EH (cell line): Measurements from ENCODE around the gene PAIP1.
"Not testable (repeated sequence)": the region's sequence is repeated elsewhere in the genome, so short reads cannot be mapped to it uniquely, and the experiment has no call there.

Experiments
- DNase-seq: peaks from one replicate; pipeline ENCODE4 v3.0.0-alpha.2; 2015; ENCODE audit warnings: low read depth

PAIP1 gene

DNA sequence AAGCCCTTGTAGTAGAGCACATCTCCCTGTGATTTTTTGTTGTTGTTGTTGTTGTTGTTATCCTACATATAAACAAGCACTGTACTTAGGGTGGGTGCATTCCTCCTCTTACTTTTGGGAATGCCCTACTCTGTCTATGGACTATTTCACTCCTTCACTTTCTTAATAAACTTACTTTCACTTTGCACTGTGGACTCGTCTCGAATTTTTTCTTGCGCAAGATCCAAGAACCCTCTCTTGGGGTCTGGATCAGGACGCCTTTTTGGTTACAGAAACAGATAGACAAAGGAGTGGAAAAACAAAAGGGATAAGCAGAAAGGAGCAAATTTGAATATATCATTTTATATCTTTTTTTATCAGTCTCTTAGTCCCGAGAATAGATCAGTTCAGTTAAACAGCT lies 14.4 kb upstream of the PAIP1 start:
- no peak for DNase-seq

DNA sequence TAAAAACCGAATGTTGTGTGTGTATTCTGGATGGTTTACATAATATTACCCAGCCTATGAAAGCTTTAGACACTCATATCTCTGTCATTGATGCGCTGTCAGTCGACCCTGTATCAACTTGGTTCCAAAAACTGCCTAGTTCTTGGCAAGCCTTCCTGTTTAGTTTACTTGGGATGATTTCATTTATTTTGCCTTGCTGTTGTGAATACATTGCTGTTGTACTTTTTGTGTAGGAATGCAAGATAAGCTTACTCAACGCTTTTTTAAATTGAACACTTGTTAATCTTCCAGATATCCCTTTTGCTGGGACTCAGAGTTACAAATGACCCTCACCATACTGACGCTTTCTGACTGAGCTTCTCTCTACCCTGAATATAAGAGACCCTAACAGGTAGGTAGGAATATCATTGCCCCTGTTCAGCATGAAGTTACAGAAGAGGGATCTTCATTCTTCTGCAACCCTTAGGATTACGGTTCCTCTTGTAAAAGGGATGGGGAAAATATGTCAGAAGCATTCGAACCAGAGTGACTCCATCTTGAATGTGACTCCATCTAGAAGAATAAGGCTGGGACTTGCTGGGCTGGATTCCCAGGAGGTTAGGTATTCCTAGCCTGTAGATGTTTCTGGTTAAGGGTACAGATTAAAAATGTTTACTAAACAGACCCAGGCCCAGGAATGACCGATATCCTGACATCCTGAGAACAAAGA lies 13.7 kb upstream of the PAIP1 start:
- no peak for DNase-seq

DNA sequence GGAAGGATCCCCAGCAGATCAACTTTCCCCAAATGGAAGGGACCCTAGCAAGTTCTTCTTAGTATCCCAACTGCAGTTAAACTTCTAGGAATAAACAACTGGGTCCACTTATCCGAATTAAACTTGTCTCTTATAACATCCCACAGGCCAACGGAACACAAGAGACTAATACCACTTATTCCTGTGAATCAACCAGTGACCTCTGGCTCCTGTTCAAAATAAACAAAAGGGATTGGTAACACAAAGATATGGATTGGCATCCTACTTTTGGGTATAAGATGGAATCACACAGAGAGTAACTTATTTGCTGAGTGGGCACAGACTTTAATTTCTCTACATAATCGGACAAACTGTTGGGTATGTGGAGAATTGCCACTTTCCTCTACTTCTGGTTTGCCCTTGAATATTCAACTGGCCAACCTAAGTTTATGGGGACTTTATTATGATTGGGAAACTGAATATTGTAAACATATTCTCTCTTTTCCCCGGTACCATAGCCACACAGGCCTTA lies 12.4 kb upstream of the PAIP1 start:
- DNase-seq, result no peak

DNA sequence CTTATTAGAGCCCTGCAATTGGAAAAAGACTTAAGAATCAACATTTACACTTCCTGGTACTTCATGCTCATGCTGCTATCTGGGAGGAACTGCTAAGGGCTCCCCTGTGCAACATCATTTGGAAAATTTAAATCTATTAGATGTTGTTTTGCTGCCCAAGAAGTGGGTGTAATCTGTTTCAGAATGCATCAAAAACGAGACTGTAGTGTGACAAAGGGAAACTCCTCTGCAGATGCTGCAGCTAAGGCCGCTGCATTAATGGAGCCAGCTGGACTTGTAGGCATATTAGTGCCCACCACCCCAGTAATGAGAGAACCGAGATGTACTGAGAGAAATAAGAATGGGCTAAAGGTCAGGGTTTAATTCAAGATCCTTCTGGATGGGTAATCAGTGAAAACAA lies 11.1 kb upstream of the PAIP1 start:
- no peak for DNase-seq

DNA sequence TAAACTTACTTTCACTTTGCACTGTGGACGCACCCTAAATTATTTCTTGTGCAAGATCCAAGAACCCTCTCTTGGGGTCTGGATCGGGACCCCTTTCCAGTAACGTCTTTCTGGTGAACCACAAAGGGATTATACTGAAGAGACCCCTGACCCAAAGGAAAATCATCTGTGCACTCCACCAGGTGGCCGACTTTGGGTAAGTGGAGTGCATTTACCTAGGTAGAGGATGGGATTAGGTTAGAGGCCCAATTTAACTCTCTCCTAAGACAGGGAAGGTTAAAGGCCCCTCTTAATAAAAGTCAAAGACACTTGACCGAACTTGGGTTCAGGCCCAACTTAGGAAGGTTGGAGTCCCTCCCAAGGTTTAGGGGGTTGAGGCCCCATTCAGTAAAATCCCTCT lies 8.2 kb upstream of the PAIP1 start:
- no peak for DNase-seq

DNA sequence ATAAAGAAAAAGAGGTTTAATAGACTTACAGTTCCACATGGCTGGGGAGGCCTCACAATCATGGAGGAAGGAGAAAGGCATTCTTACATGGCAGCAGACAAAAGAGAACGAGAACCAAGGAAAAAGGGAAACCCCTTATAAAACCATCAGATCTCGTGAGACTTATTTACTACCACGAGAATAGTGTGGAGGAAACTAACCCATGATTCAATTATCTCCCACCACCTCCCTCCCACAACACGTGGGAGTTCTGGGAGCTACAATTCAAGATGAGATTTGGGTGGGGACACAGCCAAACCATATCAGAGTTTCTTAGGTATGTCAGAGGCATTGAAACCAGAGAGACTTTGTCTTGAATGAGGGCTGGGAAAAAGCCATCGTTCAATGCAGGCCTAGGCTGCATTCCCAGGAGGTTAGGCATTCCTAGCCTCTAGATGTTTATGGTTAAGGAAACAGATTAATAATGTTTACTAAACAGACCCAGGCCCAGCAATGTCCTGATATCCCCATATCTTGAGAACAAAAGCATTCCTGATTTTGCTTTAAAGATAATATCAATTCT lies 7.5 kb upstream of the PAIP1 start:
- no peak for DNase-seq

DNA sequence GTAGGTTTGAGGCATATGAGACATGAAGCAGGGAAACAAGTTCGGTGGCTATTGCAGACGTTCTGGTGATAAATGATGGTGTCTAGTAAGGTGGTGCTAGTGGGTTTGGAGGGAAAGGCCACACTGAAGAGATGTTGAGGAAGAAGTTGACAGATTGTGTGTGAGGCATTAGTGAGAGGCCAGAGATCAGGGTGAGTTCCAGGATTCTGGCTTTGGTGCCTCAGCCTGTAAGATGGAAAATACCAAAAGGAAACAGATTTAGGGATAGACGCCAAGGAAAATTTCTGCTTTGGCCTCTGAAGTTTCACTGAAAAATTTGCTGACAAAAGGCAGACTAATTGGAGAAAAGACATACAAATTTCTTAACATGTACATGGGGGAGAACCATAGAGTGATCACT lies 6.4 kb upstream of the PAIP1 start:
- no peak for DNase-seq

DNA sequence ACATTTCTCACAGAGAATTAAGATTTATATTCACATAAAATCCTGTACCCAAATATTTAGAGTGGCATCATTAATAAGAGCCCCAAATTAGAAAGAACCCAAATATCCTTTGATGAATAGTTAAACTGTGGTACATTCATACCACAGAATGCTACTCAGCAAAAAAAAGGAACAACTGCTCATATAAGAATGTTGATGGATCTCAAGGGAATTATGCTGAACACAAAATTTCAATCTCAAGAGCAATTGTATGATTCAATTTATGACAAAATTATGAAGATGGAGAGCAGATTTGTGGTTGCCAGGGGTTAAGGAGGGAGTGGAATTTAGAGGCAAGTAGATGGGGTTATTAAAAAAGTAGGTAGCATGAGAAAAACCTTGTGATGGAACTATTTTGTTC lies 4.5 kb upstream of the PAIP1 start:
- no peak for DNase-seq

DNA sequence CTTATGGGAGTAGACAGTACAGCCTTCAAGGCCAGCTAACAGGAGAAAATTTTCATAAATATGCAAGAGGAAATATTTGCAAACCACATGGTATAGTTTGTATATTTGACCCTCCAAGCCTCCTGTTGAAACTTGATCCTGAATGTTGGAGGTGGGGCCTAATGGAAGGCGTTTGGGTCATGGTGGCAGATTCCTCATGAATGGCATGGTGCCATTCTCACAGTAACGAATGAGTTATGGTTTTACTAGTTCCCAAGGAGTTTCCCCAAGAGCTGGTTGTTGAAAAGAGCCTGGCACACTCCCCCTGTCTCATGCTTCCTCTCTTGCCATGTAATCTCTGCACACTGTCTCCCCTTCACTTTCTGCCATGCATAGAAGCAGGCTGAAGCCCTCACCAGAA lies 3.3 kb upstream of the PAIP1 start:
- DNase-seq, result peak; percentile 93

DNA sequence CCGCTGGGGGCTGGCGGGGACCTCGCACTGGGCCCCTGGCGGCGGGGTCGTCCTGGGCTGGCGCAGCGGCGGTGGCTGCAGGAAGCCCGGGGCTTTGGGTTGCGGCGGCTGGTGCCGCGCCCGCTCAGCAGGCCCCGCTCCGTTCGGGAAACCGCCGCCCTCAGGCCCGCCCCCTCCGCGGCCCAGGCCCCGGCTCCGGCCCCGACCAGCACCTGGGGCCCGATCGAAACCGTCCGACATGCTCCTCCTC lies 345 bp downstream of the PAIP1 start:
- not testable (repeated sequence) for DNase-seq

DNA sequence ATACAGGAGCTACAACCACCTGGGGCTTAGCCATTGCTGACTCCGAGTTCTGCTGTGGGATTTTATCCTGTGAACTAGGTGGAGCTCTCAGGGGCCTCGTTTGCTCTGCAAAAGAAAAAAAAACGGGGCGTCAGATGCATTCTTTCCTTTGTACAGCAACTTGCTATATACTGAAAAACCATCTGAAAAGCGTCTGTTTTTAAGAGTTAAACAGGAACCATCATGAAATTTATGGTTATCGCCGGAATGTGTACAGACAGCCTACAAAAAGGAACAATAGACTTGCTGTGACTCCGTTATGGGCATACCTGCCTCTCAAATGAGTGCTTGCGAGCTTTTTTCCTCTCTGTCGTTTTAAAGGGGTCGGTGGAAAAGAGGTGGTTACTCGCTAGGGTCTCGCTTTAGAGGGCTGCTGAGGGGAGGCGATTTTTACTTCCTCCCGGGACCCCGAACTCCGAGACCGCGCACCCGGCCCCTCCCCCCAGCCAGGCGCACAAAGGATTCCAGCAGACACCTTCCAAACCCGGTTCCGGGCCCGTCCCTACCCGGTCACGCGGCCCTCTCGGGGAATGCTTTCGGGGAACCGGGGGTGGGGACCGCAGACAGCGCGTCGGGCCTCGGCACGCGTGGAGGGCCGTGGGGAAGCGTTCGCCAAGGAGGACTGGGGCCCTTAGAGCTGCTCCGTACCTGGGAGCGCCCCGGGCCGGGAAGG lies 826 bp downstream of the PAIP1 start:
- DNase-seq, result peak; percentile 46

DNA sequence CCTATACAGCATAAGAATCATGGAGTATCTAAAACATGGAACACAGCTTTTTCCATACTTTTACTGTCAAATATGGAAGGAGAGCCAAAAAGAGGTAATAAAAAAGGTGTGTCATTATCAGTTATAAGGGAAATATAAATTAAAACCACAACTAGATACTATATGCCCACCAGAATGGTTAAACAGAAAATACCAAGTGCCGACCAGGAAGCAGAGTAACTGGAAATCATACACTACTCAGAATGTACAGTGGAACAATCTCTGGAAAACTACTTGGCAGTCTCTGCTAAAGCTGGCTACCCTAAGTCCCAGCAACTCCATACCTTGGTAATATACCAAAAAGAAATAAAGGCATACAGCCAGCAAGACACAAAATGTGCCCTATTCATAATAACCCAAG lies 2.4 kb downstream of the PAIP1 start:
- no peak for DNase-seq

DNA sequence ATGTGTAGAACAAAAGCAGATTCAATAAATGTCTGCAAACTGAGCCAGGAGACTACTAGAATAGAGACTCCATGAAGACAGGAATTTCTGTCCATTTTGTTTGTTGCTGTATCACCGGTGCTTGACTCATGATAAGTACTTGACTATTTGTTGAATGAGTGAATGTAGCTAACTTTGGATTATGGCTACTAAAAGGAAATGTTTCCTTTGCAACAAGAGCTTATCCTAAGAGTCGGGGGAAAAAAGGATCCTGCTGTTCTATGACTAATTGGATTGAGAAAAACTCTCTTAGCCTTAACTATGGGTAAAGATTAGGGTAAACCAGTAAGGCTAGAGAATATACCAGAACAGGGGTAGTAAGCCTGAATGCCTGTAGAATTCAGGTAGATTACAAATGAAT lies 3.5 kb downstream of the PAIP1 start:
- DNase-seq, result peak; percentile 22

DNA sequence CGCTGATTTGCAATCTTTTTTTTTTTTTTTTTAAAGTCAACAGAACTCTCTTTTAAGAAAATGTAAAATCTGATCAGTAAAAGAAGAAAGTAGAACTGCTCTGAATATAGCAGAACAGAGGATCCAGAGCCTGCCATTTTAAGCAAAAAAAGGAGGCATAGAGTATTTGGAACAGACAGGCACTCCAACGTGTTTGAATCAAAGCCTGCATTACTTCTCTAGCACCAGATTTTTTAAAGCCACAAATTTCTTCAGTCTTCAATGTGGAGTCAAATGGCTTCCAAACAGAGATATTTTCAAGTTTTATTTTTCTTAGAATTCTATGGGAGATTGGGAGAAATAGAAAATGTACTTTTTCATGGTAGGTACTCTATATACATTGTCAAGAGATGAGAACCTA lies 5.1 kb downstream of the PAIP1 start:
- DNase-seq, result no peak

DNA sequence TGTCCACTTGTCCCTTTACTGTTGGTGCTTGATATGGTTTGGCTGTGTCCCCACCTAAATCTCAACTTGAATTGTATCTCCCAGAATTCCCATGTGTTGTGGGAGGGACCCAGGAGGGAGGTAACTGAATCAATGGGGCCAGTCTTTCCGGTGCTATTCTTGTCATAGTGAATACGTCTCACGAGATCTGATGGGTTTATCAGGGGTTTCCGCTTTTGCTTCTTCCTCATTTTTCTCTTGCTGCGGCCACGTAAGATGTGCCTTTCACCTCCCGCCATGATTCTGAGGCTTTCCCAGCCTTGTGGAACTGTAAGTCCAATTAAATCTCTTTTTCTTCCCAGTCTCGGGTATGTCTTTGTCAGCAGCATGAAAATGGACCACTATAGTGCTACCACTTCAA lies 7.6 kb downstream of the PAIP1 start:
- DNase-seq, result not testable (repeated sequence)

DNA sequence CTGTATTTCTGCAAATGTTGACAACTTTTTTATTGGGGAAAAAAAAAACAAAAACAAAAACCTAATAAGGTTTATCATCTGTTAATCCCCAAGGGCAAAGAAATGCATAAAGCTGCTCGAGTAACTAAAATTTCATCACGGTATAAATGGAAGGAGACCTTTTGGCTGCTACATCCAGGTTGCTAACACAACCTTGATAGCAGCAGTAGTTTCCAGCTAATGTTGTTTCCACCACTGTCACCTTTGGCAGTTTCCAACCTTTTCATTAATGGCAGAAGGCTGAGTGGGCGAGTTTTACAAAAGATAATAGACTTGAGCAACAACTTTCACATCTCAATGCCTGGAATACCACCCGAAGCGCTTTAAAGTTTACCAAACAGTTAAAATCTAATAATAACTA lies 8.5 kb downstream of the PAIP1 start:
- no peak for DNase-seq

DNA sequence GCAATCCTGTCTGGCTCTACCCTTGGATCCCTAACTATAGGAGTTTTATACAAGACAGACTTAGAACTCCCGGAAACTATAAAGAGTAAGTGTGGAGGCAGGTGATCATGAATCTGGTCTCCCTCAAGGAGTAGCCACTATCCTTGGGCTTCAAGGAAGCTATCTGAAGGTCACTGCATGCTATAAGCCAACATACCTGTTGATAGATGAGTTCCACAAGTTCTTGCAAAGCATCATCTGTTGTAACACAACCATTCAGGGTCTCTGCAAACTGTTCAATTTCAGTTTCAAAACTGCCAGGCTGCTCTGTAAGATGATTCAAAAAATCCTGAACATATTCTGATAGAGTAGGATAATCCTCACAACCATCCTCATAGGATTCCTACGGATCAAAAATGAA lies 9.3 kb downstream of the PAIP1 start:
- DNase-seq, result no peak

DNA sequence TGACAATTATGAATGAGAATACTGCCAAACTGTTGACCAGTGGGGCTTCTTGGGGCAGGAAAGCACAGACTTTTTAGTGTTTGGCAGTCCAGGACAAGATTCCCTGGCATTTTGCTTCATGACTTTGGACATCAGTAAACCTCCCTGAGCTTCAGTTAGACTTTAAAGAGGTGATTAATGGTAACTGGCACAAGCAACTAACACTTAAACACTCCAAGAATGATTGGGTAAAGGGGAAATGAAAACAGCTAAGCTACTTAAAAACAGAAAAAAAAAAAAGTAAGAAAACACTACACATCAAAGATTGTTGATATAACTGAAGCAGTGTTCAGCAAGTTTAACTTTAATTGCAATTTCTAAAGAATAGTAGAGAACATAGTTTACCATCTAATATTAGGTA lies 13.4 kb downstream of the PAIP1 start:
- peak; percentile 39 for DNase-seq

DNA sequence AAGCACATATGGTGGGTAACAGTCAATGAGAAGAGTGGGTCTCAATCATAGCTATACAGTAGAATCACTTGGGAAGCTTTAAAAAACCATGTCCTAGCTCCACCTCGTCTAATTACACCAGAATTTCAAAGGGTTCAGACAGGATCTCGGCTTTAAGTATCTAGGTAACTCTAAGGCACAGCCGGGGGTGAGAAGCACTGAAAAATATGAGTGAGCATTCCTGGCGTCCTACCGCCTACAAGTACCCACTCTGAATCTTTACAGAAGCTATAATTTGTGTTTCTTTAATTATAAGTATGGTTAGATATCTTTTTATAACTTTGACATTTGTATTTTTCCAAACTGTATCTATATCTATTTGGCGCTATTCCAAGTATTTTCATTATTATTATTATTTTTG lies 16.1 kb downstream of the PAIP1 start:
- no peak for DNase-seq

DNA sequence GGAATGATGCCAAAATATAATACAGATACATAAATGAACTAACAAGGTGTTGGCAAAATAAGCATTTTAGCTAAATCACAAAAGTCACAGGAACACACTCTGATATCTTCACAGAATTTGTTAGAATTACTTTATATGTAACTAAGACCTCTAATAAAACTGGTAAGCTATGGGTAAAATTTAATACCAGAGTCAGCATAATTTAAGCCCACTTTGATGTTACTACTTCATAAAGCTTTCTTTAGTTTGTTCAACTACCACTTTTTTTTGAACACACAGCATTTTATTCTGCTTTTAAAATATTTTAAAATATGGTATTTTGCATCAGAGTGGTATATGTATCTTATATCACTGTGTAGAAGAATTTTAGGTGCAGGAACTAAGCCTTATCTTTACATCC lies 19.9 kb downstream of the PAIP1 start:
- DNase-seq, result no peak

DNA sequence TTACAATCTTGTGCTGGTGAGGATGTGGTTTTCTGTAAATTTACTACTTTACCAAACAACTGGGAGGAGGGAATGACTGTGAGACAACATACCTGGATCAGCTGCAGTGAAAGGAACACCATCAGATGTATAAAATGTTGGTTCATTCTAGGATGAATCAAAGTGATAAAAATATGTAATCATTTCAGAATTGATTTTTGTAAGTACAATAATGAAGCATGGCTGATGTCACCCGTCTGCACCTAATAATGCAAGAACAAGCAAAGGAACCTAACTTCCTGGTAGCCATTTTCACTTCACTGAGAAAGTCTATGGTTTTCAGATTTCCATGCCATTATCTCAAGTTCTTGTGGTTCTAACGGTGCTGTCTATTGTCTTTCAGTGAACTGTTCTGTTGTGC lies 23.2 kb downstream of the PAIP1 start:
- DNase-seq, result no peak

DNA sequence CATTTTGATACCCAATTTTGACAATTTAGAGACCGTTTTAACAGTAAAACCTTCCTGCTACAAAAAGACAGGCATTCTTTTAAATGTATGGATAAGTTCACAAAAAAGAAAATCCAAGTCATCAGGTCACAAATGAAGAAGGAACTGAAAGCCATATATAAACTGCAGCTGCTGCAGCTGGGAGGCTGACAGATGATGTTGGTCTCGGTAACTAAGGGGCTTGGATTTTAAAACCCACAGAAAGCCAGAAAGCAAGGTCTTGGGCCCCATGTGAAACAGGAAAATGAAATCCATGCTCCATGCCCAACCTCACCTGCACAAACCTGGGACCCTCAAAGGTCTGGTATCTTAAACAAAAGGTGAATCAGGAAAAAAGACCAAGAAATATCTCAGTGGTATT lies 26.2 kb downstream of the PAIP1 start:
- no peak for DNase-seq

DNA sequence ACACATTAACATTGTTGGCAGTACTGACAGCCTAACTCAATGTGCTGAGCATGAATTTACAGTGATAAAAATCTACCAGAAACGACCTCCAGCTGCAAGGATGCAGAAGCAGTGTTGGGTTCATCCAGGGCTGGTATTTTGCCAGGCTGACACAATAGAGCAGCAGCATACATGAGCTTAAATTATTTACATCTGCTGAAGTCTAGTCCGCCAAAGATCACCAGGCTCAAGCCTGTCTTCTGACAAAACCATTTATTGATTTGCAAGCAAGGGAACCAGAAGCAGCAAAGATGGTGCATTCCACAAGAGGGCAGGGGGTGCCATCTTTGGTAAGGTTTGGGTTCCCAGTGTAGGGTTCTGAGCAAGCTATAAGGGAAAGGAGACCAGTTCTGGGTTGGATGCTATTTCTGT lies 33.2 kb downstream of the PAIP1 start:
- peak; percentile 23 for DNase-seq

DNA sequence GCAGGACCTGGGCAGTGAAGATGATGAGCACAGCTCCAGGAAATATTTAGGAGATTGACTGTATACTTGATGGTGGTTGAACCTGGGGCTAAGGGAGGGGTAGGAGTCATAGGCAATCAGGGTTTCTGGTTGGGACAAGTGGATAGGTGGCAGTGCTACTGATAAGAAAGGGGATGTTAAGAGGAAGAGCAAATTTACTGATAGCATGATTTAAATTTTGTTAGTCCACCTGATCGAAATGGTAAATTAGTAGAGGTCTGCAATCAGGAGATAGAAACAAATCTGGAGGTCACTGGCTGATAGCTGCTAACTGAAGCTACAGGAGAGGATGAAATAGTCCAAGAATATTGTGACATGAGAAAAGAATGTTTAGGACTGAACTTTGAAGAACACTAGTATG lies 36.3 kb downstream of the PAIP1 start:
- no peak for DNase-seq
